Stimulated activated CD8-positive, alpha-beta memory T cell treated with anti-CD3 and anti-CD28 coated beads, Interleukin-2, amount 100 ng/mL, for 48 hours (primary cell): Measurements from ENCODE around the gene AMBRA1.
"Not testable (repeated sequence)": the region's sequence is repeated elsewhere in the genome, so short reads cannot be mapped to it uniquely, and the experiment has no call there.

ENCODE experiments used
- DNase-seq, 2 donors: peaks; one replicate each; pipeline ENCODE4 v3.0.0-alpha.2; 2020; ENCODE audit warnings: low read depth in 2 of 2

Gene AMBRA1

DNA sequence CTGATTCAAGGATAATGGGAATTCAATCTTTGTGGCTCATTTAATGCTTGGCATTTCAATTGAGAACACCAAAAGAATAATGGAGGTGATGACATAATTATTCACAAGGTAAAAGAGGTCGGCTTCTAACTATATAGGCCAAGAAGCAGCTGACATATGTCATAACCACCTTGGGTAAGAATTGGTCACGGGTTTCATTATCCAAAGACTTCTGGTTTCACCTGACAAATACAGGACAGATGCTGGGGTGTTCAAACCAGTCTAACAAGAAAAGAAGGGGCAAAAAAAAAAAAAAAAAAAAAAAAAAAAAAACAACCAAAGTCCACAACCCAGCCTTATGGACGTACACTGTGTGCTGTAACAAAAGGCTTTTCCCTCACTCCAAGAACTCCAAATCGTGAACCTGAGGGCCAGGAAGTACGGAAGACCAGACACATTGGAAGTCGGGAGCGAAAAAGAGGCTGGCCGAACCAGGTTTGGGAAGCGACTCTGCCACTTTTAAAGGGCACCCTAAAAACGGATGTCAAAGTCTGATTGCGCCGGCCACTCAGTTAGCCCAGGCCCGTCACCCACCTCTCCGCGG is 22.8 kb upstream of the AMBRA1 start:
- no peak for DNase-seq

- no peak for DNase-seq
These were observed 21.9 kb upstream of the AMBRA1 start for GRCh38 chr11:46615756-46616155.

DNA sequence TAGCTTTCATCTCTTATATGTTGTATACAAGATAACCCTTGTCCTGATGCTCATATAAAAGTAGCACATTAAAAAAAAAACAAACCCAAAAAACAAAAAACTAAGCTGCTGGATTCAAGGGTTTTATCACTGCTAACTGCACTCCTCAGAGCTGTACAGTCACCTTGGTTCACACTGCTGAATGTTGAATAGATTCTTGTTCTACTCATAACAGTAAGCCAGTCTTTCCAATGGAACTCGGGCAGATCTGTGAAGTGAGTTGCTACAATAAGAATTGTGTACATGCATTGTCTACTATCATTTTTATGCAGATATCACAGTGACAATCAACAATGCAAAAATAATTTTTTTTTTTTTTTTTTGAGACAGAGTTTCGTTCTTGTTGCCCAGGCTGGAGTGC is 18.5 kb upstream of the AMBRA1 start:
- DNase-seq = no peak

GRCh38 chr11:46611526-46612304 is 17.9 kb upstream of the AMBRA1 start:
- no peak for DNase-seq

- DNase-seq = no peak
These were observed 15.6 kb upstream of the AMBRA1 start for GRCh38 chr11:46609386-46609785.

GRCh38 chr11:46607516-46607915 is 13.7 kb upstream of the AMBRA1 start:
- DNase-seq = no peak

DNA sequence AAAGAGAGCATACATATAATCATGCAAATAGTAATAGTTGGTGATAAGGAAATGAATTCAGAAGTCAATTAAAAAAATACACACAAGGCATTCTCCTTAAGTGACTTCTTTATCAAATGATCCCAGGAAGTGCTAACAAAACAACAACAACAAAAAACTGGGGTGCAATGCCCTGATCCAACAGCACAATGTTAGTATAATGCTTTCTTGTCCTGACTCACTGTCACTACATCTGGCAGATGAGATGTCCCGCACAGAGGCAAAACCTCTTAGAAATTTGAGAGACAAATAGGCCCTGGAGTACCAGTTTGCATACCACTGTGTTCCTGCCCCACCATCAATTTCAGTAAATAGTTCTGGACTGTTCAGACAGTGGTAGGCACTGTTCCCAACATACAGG is 11.0 kb upstream of the AMBRA1 start:
- no peak for DNase-seq

DNA sequence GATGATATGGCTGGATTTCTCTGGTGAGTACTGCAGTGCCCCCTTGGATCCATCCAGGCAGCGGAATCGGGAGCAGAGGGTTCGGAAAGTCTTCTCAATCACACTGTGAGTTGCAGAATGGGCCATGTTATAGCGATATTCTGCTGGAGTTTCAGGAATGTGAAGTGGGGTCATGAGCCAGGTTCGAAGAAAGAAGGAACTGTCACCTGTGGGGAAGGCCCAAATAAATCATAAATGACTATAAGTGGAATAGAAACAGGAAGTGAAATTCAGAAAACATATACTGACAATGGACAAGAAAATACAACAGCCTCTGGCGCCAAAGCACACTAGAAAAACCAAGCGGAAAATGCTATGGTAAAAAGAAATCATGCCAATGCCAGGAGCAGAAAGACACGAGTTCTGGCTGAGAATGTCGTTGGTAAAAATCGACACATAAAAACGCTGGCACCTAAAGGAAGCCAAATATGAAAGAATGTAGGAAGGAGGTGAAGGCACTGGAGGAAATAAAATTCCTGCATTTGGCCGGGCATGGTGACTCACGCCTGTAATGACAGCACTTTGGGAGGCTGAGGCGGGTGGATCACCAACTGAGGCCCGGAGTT is 10.0 kb upstream of the AMBRA1 start:
- DNase-seq = no peak

- no peak for DNase-seq
These were observed 7.3 kb upstream of the AMBRA1 start for GRCh38 chr11:46601129-46601528.

DNA sequence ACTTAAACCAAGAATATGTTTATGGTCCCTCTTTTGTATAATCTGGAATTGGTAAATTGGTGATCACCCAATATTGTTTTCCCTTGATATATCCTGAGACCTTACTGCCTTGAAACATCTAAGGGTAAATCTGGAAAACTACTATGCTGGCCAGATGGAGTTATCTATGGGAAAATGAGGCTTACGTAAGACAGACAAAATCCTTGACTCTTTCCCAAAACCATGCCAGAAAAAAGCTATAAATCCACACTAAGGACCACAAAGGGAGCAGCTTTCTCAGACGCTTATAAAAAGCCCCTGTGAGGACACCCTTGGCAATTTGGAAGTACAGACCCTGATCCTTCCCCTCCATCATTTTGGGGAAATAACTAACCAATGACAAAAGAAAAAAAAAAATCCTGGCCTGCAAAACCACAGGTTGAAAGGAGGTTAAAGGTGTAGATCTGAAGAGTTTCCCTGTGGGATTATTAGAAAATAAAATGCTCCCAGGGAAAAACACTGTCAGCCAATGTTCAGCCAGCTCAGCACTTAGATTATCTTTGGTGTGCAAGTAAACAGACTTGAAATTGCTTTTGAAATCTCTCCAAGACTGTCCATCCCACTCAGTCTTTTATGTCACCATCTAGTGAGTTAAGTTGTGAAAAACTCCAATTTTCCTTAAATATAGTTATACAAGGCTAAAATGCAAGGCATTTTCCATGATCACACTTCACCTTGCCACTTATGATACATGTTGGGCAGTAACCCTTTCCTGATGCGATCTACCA is 6.6 kb upstream of the AMBRA1 start:
- no peak for DNase-seq

DNA sequence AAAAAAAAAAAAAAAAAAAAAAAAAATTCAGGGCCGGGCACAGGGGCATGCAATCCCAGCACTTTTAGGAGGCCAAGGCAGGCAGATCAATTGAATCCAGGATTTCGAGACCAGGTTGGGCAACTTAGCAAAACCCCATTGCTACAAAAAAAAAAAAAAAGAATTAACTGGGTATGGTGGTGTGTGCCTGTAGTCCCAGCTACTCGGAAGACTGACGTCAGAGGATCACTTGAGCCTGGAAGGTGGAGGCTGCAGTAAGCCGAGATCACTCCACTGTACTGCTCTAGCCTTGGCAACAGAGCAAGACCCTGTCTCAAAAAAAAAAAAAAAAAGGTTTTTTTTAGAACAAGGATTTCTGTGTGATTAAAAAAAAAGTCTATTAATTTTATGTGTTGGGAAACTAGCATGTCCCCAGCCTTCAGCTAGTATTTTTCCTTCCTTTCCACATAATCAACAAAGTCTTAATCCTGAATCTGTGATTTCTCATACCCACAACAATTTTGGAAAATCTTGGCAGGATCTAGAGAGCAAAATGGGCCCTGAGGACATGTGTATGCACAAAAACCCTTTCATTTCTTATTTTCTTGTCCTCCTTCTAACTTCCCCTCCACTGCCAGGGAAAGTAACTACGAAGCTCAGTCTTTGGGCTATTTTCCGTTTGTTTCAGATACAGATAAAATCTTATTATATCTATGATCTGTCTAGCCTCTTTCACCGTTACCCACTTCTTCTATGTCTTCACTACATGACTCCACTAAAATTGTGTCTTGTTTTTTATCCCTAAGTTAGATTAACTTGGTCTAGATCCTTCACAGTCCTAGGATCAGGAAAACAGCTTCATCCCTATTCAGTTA is 5.7 kb upstream of the AMBRA1 start:
- no peak for DNase-seq

DNA sequence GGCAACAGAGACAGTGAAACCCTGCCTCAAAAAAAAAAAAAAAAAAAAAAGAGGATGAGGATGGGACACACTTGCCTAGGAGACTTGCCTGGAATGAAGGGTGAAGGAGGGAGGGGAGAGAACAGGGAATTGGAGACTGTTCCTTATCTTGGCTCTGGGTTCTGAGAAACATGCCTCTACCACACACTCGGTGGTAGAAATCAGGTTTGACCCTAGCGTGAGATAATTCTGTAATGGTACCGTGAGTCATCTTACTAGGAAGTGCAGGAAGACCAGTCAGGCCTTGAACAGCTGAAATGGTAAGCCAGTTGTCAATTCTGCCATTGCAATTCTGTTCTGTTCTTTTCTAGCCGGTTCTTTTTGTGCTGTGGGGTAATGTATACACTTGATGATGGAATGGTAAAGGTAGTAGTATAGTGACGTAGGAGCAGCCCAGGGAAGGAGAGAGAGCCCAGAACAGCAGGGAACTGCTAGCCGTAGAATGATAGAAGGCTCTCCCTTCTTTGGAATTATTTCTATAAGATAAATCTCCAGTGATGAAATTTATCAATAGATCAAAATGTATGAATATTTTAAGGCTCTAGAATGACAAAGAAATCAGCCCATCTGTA is 3.9 kb upstream of the AMBRA1 start:
- no peak for DNase-seq

- no peak for DNase-seq
These were observed 3.3 kb upstream of the AMBRA1 start for GRCh38 chr11:46597155-46597554.

DNA sequence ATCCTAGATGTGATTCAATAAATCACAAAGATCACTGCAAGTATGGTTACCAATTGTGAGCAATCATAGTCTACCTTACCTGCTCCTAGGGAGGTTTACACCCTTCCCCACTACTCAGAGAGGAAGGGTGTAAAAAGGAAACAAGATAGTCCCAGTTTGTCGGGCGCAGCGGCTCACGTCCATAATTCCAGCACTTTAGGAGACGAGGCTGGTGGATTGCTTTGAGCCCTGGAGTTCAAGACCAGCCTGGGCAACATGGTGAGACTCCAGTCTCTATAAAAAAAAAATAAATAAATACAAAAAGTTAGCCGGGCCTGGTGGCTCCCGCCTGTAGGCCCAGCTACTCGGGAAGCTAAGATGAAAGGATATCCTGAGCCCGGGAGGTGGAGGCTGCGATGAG is 962 bp upstream of the AMBRA1 start:
- DNase-seq = no peak

DNA sequence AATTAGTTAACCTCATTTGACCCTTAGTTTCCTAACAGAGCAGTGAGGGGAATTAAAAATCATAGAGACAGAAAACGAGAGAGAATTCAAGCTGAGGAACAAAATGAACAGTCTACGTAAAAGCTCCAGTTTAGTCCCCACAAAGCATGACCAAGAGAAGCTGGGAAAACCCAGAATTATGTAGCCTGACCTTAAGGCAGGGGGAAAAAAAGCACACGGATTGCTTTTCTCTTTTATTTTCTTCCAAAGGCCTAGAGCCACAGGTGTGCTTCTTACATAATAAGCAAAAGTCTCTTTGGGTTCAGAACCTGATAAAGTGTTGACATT is 514 bp upstream of the AMBRA1 start:
- no peak for DNase-seq

DNA sequence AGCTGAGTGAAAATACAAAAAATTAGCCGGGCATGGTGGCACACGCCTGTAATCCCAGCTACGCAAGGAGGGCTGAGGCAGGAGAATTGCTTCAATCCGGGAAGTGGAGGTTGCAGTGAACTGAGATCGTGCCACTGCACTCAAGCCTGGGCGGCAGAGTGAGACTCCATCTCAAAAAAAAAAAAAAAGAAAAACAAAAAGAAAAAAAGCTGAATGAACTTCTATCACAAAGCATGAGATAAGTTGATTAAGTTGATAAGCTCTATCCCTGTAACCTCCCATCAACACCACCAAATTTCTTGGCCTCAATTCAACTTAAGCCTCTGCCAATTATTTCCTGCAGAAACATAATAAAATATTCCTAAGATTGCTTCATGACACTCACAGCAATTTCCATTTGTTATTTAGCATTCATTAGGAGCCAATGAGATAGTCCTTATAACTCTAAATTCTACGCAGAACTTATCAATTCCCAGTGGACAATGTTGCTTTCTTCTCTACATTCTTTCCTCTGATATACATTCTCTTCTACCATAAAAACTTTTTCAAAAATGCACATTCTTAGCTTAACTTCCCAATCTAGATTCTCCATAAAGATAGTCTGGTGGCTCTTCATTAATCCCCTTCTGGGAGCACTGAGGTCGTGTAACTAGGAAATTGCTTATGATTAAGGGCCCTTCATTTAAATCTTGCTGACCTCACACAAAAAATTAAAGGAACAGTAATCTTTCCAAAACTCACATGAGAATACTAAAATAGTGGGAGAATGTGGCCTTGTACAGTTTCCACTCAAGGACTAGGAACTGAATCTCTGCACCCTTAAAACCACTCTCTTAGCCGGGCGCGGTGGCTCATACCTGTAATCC is 2.9 kb downstream of the AMBRA1 start:
- DNase-seq = no peak

- no peak for DNase-seq
These were observed 4.9 kb downstream of the AMBRA1 start for GRCh38 chr11:46588915-46589314.

- DNase-seq = no peak
These were observed 5.7 kb downstream of the AMBRA1 start for GRCh38 chr11:46588131-46588530.

- DNase-seq = not testable (repeated sequence)
These were observed 10.3 kb downstream of the AMBRA1 start for GRCh38 chr11:46583513-46583912.

DNA sequence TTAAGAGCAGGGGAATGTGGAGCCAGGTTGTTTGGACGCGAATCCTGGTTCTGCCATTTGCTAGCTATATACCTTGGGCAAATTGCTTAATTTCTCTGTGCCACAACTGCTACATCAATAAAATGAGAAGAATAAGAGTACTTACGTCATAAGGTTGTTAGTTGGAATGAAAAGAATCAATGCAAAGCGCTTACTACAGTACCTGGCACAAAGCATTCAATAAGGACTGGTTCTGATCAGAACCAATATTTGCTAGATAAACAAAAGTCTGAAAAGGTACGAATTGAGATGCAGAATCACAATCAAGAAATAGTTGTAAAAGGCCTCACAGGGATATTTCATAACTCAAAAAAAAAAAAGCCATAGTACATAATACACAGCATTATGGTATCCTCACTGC is 11.2 kb downstream of the AMBRA1 start:
- DNase-seq = no peak
